ENCODE measurements around the gene ALDH3B2. TPM values are rescaled to one million over a fixed set of nuclear protein-coding genes. Genes with fewer than 3 reads are reported as not detected.

Gene ALDH3B2
- total RNA-seq, 2 experiments from 2014 or later = 1.5 to 8.0 TPM

- CTCF ChIA-PET (ENCODE audit: unreplicated experiment) = no interaction called here
- peaks cover 46% of the 10 kb centered on the region for H3K4me1 ChIP-seq (ENCODE audit: insufficient read depth, low read length, poor library complexity, severe bottlenecking)
- no peaks in the 10 kb centered on the region for H3K9me2 ChIP-seq (ENCODE audit: insufficient read depth, low read length)
- no peaks in the 10 kb centered on the region for H3K9me3 ChIP-seq (ENCODE audit: low read length)
- H3K4me3 ChIP-seq (ENCODE audit: low read depth, low read length, poor library complexity, severe bottlenecking) = no peak overlapping the region
- POLR2A ChIA-PET = interaction anchor here (1.0 kb wide), 1 partner anchor 23 kb away, joined by 4 read pairs; no protein-coding TSS in a partner anchor
- BruUV-seq (replicated peaks) = no TSS peak
- DNase-seq (ENCODE audit: low spot score) = no peak
- H3K4me2 ChIP-seq (ENCODE audit: low read length) = no peak overlapping the region
- H3K36me3 ChIP-seq (ENCODE audit: insufficient read depth, low read length) = no peaks in the 10 kb centered on the region
- no peak overlapping the region for H3K27ac ChIP-seq (ENCODE audit: low read depth, low read length, poor library complexity, severe bottlenecking)
- no peak for TF ChIP-seq EZH2phosphoT487 (IDR thresholded peaks at IDR 0.05; ENCODE audit: borderline replicate concordance, low read depth, low read length)
- TF ChIP-seq CTCF (conservative IDR thresholded peaks at IDR 0.05; ENCODE audit: low read length) = no peak
- intact Hi-C loops (cut with micrococcal nuclease; ENCODE audit: unreplicated experiment) = no loop called here
- H3K79me2 ChIP-seq (ENCODE audit: insufficient read depth, low read depth, low read length) = peaks cover 10% of the 10 kb centered on the region; the same call in 1 of the 2 replicates
- no peaks in the 10 kb centered on the region for H4K20me1 ChIP-seq (ENCODE audit: insufficient read depth, low read length)
- no peak overlapping the region for H2AFZ ChIP-seq (ENCODE audit: low read length)
Observed at GRCh38 chr11:67670316-67671210, 3.9 kb downstream of the ALDH3B2 start.

DNA sequence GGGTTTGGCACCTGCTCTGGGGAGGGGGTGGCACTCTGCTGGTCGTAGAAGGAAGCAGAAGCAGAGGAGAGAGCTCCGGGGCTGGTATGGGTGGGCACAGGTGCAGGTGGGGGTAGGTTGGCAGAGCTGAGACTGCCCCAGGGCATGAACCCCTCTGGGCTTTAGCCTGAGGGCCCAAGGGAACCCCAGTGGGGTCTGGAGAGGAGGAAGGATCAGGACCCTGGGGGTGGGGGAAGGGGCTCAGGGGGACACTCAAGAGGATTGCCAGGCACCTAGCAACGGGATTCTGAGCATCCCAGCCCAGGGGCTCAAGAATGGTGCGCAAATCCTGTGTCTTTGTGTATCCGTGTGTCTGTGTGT is 6.3 kb downstream of the ALDH3B2 start:
- POLR2A ChIA-PET = interaction anchor here (0.6 to 3.4 kb wide), 5 partner anchors 9 to 23 kb away, joined by 3 to 37 read pairs (median 5); partner anchors contain the start of gene ACY3
- peak; percentile 47 for DNase-seq (ENCODE audit: low spot score)

More for the DNA sequence above, 6.3 kb downstream of the ALDH3B2 start:
- no peak overlapping the region; the same call in 1 of the 2 replicates for H2AFZ ChIP-seq (ENCODE audit: low read length)
- BruUV-seq (replicated peaks) = no TSS peak
- peak overlapping the region; percentile 73 for H3K4me2 ChIP-seq (ENCODE audit: low read length)
- H4K20me1 ChIP-seq (ENCODE audit: insufficient read depth, low read length) = no peaks in the 10 kb centered on the region
- H3K4me3 ChIP-seq (ENCODE audit: low read depth, low read length, poor library complexity, severe bottlenecking) = peak overlapping the region; percentile 63
- no peaks in the 10 kb centered on the region for H3K9me3 ChIP-seq (ENCODE audit: low read length)
- peaks cover 10% of the 10 kb centered on the region; the same call in 1 of the 2 replicates for H3K79me2 ChIP-seq (ENCODE audit: insufficient read depth, low read depth, low read length)
- no peaks in the 10 kb centered on the region for H3K36me3 ChIP-seq (ENCODE audit: insufficient read depth, low read length)
- intact Hi-C loops (cut with micrococcal nuclease; ENCODE audit: unreplicated experiment) = loop anchor here (1.0 to 5.0 kb wide), 3 partner anchors 20 to 39 kb away; no protein-coding TSS in a partner anchor
- peak overlapping the region; percentile 80 for H3K27ac ChIP-seq (ENCODE audit: low read depth, low read length, poor library complexity, severe bottlenecking)
- CTCF ChIA-PET (ENCODE audit: unreplicated experiment) = interaction anchor here (0.6 to 2.6 kb wide), 4 partner anchors 18 to 46 kb away, joined by 4 to 38 read pairs (median 10); partner anchors contain the start of gene ACY3
- H3K9me2 ChIP-seq (ENCODE audit: insufficient read depth, low read length) = no peaks in the 10 kb centered on the region
- TF ChIP-seq EZH2phosphoT487 (IDR thresholded peaks at IDR 0.05; ENCODE audit: borderline replicate concordance, low read depth, low read length) (no peak), CTCF (conservative IDR thresholded peaks at IDR 0.05; ENCODE audit: low read length) (no peak)
- H3K4me1 ChIP-seq (ENCODE audit: insufficient read depth, low read length, poor library complexity, severe bottlenecking) = peaks cover 47% of the 10 kb centered on the region

All from OCI-LY7 (cell line).